Hematopoietic multipotent progenitor cell treated with erythropoietin and hydrocortisone succinate and interleukin-3 and kit ligand, for 15 days (in vitro differentiated cells): ENCODE measurements around the gene CYP2U1.
A peak's percentile ranks its signal among the peaks of the same experiment; 100 is the strongest.
"Not testable (repeated sequence)": the region's sequence is repeated elsewhere in the genome, so short reads cannot be mapped to it uniquely, and the experiment has no call there.

Source experiments
- DNase-seq: peaks from one replicate; pipeline ENCODE4 v3.0.0-alpha.2; 2015; ENCODE audit warnings: low spot score

The CYP2U1 gene

DNA sequence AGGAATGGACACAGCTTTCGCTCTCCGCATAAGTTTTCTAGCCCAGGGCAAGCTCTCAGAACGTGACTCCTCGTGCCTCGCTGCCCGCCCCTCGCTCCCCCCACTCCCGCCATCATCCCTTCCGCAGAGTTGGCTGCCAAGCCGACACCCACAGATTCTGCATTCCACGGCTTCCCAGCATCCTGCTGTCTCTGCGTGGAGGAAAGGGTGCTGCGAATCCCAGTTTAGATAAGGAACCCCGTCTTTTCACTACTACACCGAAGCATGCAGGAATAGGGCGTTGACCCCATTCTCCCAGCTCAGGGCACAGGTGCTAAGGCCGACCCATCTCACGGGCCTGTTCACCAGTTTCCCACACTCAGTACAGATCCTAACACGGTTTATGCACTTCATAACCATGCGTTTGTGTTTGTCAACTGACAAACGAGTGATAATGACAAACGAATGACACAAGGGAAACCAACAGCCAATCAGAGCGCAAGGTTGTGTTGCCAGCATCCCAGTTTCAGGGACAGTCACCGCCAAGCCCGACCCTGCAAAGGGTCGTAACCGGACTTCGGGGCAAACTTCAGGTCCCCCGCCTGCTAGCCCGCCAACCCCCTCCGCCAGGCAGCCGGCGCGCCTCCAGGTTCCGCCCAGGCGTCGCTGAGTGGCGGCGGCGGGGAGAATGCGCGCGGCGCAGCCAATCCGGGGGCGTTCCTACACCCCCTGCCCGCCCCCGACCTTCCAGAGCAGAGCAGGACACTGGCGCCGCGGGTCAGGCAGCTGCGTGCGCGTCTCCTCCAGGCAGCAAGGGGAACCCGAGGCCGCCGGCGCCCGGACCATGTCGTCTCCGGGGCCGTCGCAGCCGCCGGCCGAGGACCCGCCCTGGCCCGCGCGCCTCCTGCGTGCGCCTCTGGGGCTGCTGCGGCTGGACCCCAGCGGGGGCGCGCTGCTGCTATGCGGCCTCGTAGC, at the start of gene CYP2U1:
Gene CYP2U1 (plus strand): TSS at position 729 of the 954 bp plus-strand sequence. CDS start 95 bp downstream, at position 824.
- no peak for DNase-seq

DNA sequence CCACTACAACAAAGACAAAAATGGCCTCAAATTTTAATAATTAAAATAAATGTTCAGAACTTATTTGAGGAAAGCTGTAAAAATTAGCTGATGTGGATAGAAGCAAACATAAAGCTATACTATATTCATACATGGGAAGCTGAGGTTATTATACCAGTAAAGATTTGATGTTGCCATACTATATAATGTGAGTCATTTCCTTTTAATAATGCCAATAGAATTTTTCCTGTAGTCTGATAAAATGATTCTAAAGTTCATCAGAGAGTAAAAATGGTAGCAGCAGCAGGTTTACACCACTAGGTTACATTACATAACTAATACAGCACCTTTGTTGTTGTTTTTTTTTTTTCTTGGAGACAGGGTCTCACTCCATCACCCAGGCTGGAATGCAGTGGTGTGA, 45.5 kb upstream of the CYP2U1 start:
- DNase-seq, result no peak

DNA sequence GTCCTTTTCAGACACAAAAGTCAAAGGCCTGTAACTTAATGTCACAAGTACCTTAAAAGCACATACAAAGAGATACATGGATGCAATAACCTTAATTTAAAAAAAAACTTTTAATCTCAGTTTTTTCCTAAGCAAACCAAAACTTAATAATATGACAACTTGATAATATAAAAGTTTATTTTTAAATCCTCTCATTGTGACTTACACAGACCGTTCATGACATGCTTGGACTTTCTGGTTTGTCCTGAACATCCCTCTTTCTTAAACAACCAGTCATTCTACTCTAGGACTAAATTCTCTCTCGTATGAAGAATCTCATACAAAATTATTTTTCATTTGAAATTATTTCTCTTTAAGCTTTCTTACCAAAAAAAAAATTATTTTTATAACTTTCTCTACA, 43.1 kb upstream of the CYP2U1 start:
- DNase-seq, result no peak

DNA sequence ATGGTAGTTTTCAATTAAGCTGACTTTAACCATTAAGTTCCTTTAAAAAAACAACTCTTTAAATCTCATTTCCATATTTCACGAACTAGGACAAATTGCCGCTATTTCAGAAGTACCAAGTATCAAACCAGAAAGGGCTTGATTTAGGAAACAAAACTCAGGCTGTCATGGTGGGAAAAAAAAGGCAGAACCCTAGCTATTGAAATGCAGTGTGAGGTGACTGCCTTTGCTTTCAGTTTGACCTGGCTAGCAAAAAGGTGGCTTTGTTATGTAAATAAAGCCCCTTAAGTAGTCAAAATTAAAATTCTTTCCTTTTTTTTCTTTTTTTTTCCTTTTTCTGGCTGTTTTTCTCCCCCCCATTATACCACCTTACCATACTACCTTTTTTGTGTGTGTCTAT, 40.6 kb upstream of the CYP2U1 start:
- DNase-seq, result no peak

DNA sequence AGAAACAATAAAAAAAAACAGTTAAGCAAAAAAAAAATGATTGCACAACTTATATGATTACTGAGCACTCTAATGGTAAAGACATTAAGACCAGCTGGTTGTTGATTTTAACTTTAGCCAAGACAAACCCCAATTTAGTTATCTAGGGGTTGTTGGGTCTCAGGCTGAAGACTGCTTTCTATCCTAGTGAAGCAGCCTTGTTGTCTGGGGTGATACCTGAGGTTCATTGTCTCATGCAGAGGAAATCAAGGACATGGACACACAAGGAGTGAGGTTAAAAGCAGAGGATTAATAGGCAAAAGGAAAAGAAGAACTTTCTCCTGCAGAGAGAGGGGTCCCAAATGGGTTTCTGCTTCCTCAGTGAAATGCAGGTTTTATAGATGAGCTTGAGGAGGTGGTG, 40.0 kb upstream of the CYP2U1 start:
- no peak for DNase-seq

DNA sequence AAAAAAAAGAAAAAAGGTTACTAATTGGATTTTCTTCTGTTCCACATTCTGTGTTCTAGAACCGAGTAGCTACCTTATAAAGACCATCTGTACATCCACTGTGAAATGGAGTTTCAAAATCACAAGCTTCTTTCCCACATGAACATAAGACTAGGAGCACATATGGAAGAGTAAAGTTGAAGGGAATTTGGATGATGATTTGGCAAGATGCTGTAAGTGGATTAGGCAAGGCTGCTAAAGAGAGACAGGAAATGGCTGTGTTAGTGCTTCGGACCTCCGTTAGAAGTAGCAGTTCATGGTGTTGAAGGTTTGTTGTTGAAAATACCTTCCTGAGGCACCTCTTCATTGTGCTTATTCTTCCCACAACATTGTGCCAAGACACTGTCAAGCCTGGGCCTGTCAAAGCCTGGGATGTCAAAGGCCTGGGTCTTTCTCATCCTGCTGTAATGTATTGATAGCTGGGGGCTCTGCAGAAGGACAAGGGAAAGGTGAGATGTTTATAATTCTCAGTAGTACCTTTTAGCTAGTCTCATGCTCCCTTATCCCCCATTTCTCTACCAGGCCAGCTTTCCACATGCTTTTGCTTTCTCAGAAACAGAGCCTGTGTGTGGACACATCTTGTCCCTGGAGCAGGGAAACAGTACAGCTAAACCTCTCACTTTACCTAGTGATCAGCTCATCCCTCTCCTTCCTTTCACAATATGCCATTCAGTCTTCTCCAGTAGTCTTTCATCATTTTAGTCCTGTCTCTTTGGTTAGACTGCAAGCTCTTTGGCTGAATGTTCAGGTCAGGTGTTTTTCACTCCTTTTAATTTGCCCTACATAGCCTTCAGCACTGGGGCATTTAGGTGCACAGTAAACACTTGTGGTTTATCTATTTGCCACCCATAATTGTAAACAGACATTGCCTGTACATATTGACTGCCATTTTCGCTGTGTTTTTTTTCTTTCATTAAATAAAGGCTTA, 37.9 kb upstream of the CYP2U1 start:
- DNase-seq, result no peak

DNA sequence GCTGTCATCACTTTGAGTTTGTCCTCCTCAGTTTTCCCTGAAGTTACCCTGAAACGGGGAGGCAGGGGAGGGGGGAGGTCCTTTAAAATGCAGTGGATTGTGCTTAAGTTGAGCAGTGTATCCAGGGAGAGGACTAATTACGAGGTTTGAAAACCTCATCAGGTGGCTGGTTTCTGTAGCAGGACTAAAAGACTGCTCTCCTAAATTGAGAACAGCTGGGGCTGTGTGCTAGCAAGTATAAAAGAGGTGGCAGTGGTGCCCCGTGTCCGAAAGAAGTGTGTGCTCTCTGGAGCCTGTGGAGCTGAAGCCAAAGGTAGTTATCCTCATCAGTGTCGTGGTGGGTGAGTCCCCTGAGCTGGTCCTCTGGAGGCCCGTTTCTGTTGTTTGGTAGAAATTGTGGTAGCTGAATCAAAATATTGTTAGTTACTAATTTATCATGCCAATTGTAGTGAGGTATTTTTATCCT, 37.2 kb upstream of the CYP2U1 start:
- DNase-seq, result no peak

DNA sequence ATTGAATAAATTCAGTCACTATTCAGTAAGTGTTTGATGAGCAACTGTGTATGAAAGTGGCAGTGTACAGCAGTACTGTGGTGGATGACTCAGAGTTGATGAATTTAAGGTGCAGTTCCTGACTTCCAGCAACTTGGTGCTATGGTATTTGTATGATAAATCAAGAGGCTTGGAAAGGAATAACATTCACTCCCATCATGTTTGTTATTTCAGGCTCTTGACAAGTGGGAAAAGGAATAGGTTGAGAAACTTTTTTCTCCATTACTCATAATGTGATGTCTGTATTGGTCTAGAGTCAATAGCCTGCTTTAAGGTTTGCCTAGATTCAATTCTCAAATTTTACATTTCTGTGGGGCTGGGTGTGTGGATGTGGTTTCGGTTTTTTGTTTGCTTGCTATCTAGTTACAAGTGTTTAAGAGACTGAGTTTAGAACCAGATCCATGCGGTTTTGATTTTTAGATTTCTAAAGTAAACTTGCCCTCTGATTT, 35.1 kb upstream of the CYP2U1 start:
- no peak for DNase-seq

DNA sequence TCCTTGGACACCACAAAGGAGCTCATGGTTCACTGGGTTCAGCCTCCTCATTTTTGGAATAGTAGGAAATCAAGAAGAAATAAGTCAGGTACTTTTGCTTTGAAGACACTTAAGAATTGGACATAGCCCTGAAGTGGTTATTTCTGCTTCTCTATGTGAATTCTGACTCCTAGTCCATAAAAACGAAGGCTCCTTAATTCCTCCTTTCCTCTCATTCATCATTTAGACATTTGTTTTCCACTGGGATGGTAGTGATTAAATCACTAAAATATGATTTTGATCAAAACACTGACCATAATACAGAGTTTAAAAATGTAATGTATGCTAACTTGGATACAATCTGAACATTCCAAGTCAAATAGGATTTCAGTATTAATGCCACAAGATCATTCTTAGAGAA, 34.7 kb upstream of the CYP2U1 start:
- no peak for DNase-seq

DNA sequence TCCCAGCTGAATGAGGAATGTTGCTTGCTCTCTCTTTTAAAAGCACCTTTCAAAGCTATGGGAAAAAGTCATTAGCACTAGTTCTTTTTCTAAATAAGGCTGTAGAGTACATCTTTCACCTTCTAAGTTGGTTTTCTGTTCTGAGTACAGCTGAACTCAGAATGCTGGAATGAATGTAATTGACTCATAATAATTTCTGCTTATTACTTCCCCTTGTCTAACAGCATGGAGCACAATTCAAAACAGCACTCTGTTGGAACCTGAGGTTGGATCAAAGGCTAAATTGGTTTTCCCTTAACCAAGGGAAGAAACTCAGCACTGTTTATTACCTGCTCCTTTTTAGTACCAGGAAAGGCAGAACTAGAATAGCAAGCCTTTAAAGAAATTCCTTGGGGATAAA, 33.5 kb upstream of the CYP2U1 start:
- DNase-seq, result no peak

DNA sequence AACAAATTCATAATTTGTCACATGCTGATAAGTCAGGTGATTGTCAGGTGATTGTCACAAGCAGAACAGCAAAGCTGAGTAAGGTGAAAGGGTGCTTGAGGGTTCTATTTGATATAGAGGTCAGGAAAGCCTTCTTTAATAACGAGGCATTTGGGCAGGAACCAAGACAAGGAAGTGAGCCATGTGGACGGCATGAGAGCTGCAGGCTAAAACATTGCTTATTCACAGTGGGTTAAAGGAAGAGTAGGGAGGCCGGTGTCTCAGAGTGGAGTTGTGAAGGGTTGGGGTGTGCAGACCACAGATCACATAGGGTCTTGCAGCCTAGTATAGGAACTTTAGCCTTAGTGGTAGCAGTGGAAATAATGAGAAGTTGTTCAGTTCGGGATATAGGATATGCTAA, 31.3 kb upstream of the CYP2U1 start:
- no peak for DNase-seq

DNA sequence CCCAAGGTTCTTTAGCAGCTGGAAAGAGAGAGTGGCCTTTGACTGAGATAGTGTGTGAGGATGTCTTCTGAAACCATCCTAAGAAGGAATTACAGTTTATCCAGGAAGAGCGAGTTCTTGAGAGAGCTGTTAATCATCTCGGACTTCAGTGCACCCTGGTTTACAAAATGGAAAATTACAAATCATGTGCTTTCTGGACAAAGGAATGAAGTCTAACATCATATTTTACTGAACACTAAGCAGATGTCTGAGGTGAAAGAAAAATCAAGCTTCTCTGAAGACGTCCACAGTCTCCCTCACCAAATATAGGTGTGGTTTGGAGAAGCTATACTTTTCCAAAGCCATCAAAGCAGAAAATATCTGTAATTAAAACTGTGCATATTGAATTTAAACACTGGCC, 30.8 kb upstream of the CYP2U1 start:
- DNase-seq, result no peak

DNA sequence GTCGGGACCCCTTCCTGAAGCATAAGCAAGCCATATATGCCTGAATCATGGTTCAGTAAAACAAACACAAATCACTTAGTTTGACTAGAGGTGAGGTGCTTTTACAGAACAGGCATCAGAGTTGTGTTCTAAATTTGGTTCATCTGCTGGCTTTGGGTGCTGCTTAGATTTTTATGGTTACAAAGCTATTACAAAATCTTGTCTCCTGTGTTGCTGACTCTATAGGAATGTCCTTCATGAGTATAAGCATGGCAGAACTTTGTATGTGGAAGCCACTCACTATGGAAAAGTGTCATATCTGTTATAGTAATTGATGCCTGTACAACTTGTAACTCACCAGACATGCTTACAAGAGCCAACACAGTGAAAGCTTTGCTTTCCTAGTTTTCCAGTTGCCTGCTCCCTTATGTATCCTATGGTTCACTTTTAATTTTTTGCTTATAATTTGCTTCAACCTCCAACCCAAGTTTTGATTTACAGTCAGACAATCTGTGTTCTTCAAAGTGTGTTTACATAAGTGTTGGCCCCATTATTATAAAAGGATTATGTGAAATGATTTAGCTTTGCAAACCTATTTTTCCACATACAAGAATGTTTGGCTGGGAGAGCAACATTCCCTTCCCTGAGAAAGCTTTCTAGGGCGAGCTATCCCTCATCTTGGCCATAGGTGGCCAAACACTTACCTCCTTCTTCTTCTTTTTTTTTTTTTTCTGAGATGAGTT, 30.0 kb upstream of the CYP2U1 start:
- no peak for DNase-seq

DNA sequence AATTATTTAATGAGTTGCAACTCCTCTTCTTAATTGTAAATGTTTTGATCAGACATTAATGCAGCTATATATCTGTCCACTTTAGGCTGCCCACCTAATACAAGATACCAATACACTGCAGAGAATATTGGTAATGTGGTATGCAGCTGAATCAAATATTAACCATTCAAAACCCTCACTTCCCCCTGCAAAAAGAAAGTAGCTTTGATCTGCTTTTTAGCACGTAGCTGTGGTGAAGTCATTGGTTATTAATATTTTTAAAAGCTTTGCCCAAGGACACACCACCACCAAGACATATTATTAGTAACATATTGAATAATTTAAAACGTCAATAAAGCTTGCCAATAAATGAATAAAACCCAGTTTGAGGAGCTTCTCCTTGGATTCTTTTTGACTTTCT, 28.6 kb upstream of the CYP2U1 start:
- no peak for DNase-seq

DNA sequence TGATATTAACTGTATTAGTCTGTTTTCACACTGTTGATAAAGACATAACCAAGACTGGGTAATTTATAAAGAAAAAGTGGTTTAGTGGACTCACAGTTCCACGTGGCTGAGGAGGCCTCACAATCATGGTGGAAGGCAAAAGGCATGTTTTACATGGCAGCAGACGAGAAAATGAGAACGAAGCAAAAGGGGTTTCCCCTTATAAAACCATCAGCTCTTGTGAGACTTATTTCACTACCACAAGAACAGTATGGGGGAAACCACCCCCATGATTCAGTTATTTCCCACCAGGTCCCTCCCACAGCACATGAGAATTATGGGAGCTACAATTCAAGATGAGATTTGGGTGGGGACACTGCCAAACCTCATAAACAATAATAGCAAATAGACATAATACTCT, 26.3 kb upstream of the CYP2U1 start:
- DNase-seq, result not testable (repeated sequence)

DNA sequence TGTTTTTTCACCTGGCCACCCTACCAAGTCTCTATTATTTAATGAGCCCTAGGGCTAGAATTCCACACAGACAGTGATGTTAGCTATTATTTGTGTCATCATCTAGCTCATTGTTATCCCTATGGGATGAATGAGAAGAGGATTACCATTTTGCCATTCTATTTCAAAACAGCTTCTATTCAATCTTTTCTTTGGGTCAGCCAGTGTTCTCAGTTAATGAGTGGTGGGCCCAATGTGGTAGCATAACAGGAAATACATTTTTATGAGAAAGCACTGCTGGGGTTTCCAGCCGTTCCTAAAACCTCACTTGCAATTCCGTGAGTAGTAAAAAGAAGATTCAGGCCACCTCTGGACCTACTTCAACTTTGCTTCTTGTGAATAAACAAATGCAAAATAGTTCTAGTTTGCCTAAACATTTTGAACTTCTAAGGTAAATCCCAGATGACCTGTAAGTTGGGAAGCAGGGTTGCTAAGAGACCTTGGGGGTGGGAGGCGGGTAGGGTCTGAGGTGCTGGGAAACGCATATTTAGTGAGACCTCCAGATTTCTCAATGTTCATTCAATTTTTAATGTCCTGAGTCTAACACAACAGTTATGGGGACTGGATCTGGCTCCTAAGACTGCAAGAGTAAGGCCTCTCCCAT, 24.8 kb upstream of the CYP2U1 start:
- DNase-seq, result no peak

DNA sequence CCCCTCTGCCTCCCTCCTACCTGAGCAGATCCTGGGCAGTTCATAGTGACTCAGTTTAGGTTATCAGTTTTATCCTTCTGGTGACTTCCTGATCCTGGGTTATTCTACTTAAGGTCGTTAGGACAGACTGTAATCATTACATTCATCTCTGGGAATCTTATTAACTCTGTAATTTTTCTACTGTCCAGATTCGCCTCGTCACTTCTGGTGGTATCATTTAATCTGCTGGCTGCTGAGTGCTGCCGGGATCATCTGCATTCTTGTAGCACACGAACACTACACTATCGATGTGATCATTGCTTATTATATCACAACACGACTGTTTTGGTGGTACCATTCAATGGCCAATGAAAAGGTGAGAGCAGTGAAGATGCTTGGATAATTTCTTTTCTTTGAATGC, 23.0 kb upstream of the CYP2U1 start:
- no peak for DNase-seq

DNA sequence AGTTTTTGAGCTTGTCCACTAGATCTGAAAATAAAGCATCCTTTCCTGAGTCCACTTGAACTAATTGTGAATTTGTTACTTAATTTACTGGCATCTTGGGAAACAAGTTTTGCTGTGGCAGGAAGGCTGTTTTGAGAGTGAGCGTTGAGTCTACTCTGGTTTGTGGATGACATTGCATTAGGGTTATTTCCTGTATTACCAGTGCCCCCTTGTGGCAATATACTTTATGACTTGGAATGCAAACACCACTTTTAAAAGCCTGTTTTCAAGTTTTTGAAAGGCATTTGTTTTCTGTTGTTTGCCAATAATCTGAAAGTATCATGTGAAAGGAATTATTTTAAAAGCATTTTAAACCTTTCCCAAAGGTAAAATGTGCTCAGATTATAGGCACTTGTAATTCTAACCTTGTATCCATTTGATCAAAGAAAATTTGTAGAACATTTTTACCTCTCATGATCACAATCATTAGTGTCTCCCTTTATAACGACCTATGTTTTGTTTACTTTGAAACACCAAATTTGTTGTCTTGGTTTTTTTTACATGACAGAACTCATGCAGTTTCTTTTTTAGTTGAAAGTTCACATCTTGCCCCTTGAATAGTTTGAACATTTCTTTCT, 18.0 kb upstream of the CYP2U1 start:
- peak; percentile 47 for DNase-seq

DNA sequence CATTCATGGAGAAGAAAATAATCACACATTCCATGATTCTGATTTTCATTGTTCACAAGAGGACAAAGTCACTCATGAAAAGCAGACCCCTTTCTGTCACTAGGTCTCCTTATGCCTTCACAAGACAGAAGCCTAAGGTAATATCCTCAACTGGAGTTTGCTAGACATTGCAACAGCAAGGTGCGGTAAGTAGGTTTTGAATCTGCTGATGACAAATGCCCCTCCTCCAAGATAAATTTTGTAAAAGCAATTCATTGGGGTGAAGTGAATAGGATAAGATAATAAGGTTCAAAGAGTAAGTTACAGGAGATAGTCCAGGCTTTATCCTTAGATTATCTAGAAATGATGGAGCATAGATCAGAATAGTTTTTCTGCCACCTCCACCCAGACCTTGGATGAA, 16.1 kb upstream of the CYP2U1 start:
- DNase-seq, result no peak

DNA sequence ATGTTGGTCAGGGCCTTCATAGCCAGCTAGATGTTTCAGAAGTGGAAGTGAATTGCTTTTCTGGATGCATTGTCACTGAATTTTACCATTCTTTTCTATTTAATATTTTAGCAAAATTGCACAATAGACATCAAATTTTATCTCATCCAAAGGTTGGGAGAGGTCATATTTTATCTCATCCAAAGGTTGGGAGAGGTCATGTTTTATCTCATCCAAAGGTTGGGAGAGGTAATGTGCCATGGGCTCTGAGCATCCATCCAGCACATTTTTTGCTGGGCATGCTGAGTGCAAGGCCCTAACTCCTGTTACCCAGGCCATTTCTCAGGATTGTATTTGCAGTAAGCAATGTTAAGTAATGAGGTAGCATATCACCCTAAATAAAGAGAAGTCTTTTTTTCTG, 14.7 kb upstream of the CYP2U1 start:
- DNase-seq, result no peak

DNA sequence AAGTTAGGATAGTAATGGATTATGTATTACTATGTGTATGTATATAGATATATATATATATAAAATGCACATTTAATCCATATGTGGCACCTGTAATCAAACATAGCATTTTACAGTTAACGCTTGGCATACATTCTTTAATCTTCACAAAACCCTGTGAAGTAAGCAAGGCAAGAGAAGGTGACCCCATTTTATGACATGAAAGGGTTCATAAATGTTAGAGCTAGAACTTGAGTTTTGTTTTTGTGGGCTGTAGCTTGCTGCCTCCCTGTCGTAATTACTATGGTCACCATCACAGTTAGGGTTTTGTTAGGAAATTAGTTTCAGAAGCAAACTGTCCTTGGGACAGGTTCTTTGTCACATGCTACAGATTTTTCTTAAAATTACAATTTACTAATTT, 13.8 kb upstream of the CYP2U1 start:
- DNase-seq, result no peak
